HEK293 (cell line): ENCODE measurements around the gene OPA3.

Experiments used
- CTCF ChIP-seq: fragments of 450-650 bp; formaldehyde crosslinking; IDR thresholded peaks from 2 replicates; pipeline ENCODE4 v1.5.1; 2016; ENCODE audit warnings: missing biosample characterization, missing genetic modification characterization
- HOXA7 ChIP-seq: sonication (generic); formaldehyde crosslinking; IDR thresholded peaks from 2 replicates; pipeline ENCODE4 v1.8.1; 2022; ENCODE audit warnings: missing genetic modification reagents, borderline replicate concordance
- PATZ1 ChIP-seq: fragments of 450-650 bp; formaldehyde crosslinking; IDR thresholded peaks from 2 replicates; pipeline ENCODE4 v1.5.1; 2016; ENCODE audit warnings: missing biosample characterization, missing genetic modification characterization
- SETDB1 ChIP-seq: IDR thresholded peaks from one replicate; pipeline ENCODE4 v1.6.1; 2017; ENCODE audit warnings: mild to moderate bottlenecking, low read length, moderate library complexity, mixed read lengths; ENCODE audit not compliant: insufficient read length
- TRIM28 ChIP-seq: IDR thresholded peaks from 2 replicates; pipeline ENCODE4 v1.6.1; 2011; ENCODE audit warnings: low read length, control low read depth, borderline replicate concordance
- ZBTB8A ChIP-seq: fragments of 450-650 bp; formaldehyde crosslinking; IDR thresholded peaks from 2 replicates; pipeline ENCODE4 v1.5.1; 2016; ENCODE audit warnings: missing biosample characterization, missing genetic modification characterization
- ZFP37 ChIP-seq: fragments of 450-650 bp; formaldehyde crosslinking; IDR thresholded peaks from 2 replicates; pipeline ENCODE4 v1.5.1; 2016; ENCODE audit warnings: missing biosample characterization, missing genetic modification characterization
- ZNF146 ChIP-seq: fragments of 450-650 bp; formaldehyde crosslinking; IDR thresholded peaks from 2 replicates; pipeline ENCODE4 v1.5.1; 2016; ENCODE audit warnings: missing biosample characterization, missing genetic modification characterization
- ZNF37A ChIP-seq: fragments of 450-650 bp; IDR thresholded peaks from 2 replicates; pipeline ENCODE4 v1.5.1; 2018; ENCODE audit warnings: missing biosample characterization, missing genetic modification characterization
- ZNF645 ChIP-seq: fragments of 450-650 bp; formaldehyde crosslinking; IDR thresholded peaks from 2 replicates; pipeline ENCODE4; 2016; ENCODE audit warnings: missing biosample characterization, missing genetic modification characterization

- TF ChIP-seq CTCF (no peak), ZNF645 (tag by site-specific recombination) (no peak), ZBTB8A (tag by site-specific recombination) (no peak), ZFP37 (tag by site-specific recombination) (no peak), HOXA7 (no peak), SETDB1 (no peak), PATZ1 (no peak), TRIM28 (no peak), ZNF37A (tag by site-specific recombination) (no peak), ZNF146 (tag by site-specific recombination) (no peak)
Observed at GRCh38 chr19:45527731-45528130, 56.9 kb downstream of the OPA3 start.
